NK-92 (cell line): Measurements from ENCODE around the gene HIPK4.
"Not testable (repeated sequence)": the region's sequence is repeated elsewhere in the genome, so short reads cannot be mapped to it uniquely, and the experiment has no call there.

Experiments
- DNase-seq: peaks from one replicate; lab custom pipeline; 2025; ENCODE audit not compliant: unreplicated experiment; lab: John Stamatoyannopoulos, UW

The HIPK4 gene

GRCh38 chr19:40390084-40390742 is at the start of gene HIPK4:
TSS of gene HIPK4 (minus strand) at chr19:40390181. CDS start at chr19:40389902, 279 bp downstream.
- no peak for DNase-seq

- no peak for DNase-seq
Measured at GRCh38 chr19:40438284-40438683, 48.3 kb upstream of the HIPK4 start.

GRCh38 chr19:40433391-40434216 is 43.6 kb upstream of the HIPK4 start:
- no peak for DNase-seq

- not testable (repeated sequence) for DNase-seq
Measured at GRCh38 chr19:40432760-40433159, 42.8 kb upstream of the HIPK4 start.

- DNase-seq = no peak
Measured at GRCh38 chr19:40431698-40432097, 41.7 kb upstream of the HIPK4 start.

- not testable (repeated sequence) for DNase-seq
Measured at GRCh38 chr19:40430242-40430641, 40.3 kb upstream of the HIPK4 start.

- DNase-seq = not testable (repeated sequence)
Measured at GRCh38 chr19:40428197-40428596, 38.2 kb upstream of the HIPK4 start.

GRCh38 chr19:40425450-40426287 is 35.7 kb upstream of the HIPK4 start, which contains the start of gene SERTAD1:
TSS of gene SERTAD1 (minus strand) at chr19:40425992. CDS start at chr19:40423546, 2,446 bp downstream.
- DNase-seq = peak; percentile 98

GRCh38 chr19:40424637-40425449 is 34.9 kb upstream of the HIPK4 start:
- DNase-seq = no peak

GRCh38 chr19:40423938-40424337 is 34.0 kb upstream of the HIPK4 start:
- DNase-seq = no peak

GRCh38 chr19:40422748-40423566 is 33.0 kb upstream of the HIPK4 start:
- no peak for DNase-seq

- DNase-seq = no peak
Measured at GRCh38 chr19:40421993-40422747, 32.2 kb upstream of the HIPK4 start.

- no peak for DNase-seq
Measured at GRCh38 chr19:40420766-40421765, 31.1 kb upstream of the HIPK4 start.

- no peak for DNase-seq
Measured at GRCh38 chr19:40420451-40420765, 30.4 kb upstream of the HIPK4 start.

- no peak for DNase-seq
Measured at GRCh38 chr19:40419780-40420179, 29.8 kb upstream of the HIPK4 start.

- DNase-seq = no peak
Measured at GRCh38 chr19:40419066-40419612, 29.2 kb upstream of the HIPK4 start.

GRCh38 chr19:40418040-40418439 is 28.1 kb upstream of the HIPK4 start:
- DNase-seq = no peak

GRCh38 chr19:40417643-40417981 is 27.6 kb upstream of the HIPK4 start:
- DNase-seq = no peak
